Psoas muscle (tissue), 8 donors: ENCODE measurements around the gene CD37. TPM values are rescaled to one million over a fixed set of nuclear protein-coding genes. Genes with fewer than 3 reads are reported as not detected.
"Not testable (repeated sequence)": the region's sequence is repeated elsewhere in the genome, so short reads cannot be mapped to it uniquely, and the experiment has no call there.

Source experiments
- ATAC-seq, 4 donors: fragments of 200-7000 bp; cut with Tn5 transposase; one replicate each; pipeline ENCODE4 v1.9.1; 2020; ENCODE audit warnings: moderate library complexity in 3 of 4, mild to moderate bottlenecking in 2 of 4
- DNase-seq, 2 donors: peaks; one replicate each; pipeline ENCODE4 v3.0.0-alpha.2; 2020
- H3K27ac ChIP-seq: fragments of 200-600 bp; one replicate; pipeline ENCODE4 v1.8.0; 2022
- H3K27me3 ChIP-seq, 3 donors: fragments of 200-600 bp in 1 of 3; one replicate each; pipeline versions ENCODE4 v1.6.1 to v1.8.0; 2013 to 2022; ENCODE audit warnings: low read length in 2 of 3, mild to moderate bottlenecking in 2 of 3, moderate library complexity in 1 of 3; ENCODE audit not compliant: insufficient read depth in 3 of 3
- H3K36me3 ChIP-seq, 2 donors: fragments of 200-600 bp in 1 of 2; one replicate each; pipeline versions ENCODE4 v1.6.1 to v1.8.0; 2013 to 2022; ENCODE audit warnings: low read depth in 1 of 2, mild to moderate bottlenecking in 1 of 2, moderate library complexity in 1 of 2; ENCODE audit not compliant: insufficient read depth in 1 of 2
- H3K4me1 ChIP-seq: fragments of 200-600 bp; one replicate; pipeline ENCODE4 v1.8.0; 2022
- H3K4me3 ChIP-seq: fragments of 200-600 bp; one replicate; pipeline ENCODE4 v1.8.0; 2022; ENCODE audit warnings: mild to moderate bottlenecking
- H3K9me3 ChIP-seq: fragments of 200-600 bp; one replicate; pipeline ENCODE4 v1.8.0; 2022
- CTCF ChIP-seq: fragments of 200-600 bp; IDR thresholded peaks from one replicate; pipeline ENCODE4 v1.8.0; 2022; ENCODE audit warnings: antibody characterized with exemption
- WGBS, 3 donors: extraction: QIAGEN DNeasy Blood & Tissue Kit; methylation state at CpG; one replicate each; pipeline versions ENCODE4 v1.1.6 to v1.1.7; 2013; 5-methylcytosine and 5-hydroxymethylcytosine counted together
- intact Hi-C, 2 donors: fragments of 100-400 bp; cut with DNase I; formaldehyde crosslinking; loops; one replicate each; pipeline versions ENCODE4 v1.11.0 to v1.14.2; 2022
- polyA plus RNA-seq, 3 donors: library from polyadenylated mRNA; stranded (reverse); fragments of 200-250 nt; gene quantifications; one replicate each; pipeline ENCODE4 v1.2.3, GENCODE V29; 2013
- total RNA-seq, 4 donors: library from RNA; stranded (reverse); fragmentation: NEBNext Ultra II Directional in 2 of 4; extraction: Animal tissue kit (Norgen Biotek cat#: 25700) in 2 of 4; gene quantifications; one replicate each; pipeline versions ENCODE4 v1.2.1 to v1.2.4, GENCODE V29; 2021 to 2023
- donor health status: healthy with polysubstance abuse.
- donor health status: DM: no; HTN: no; CAD: no; lungs with moderate emphysema.
- donor health status: Bipolar disorder and iron deficiency.
- donor health status: healthy.
- donor health status: DM: yes; HTN: yes; CAD: no.
- donor health status: DM: no; HTN: no; CAD: no.
- donor health status: DM: no; HTN: no; CAD: no.
- donor health status: DM: yes; HTN: yes; CAD: no.

CD37 gene
- total and polyA plus RNA-seq, 7 donors, result 0.66 to 4.7 (median 2.3) TPM

DNA sequence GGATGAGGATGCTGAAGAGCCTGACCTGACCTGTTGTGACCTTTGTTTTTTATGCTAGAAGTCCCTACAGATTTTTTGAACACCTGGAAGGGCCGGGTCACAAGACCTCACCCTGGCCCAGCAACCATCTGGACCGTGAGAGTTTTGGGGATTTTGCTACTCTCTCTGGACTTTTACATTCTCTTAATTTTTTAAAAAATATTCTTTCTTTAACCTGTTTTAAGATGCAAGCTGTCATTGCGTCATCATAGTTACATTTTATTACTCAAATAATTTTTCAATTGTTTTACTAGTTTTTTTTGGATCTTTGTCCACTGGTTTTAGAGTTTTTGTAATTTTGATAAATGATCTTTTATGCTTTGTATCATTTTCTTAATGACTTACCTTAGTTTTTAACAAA lies 36.0 kb downstream of the CD37 start:
- TF ChIP-seq CTCF, result no peak
- H3K4me3 ChIP-seq, result no peak overlapping the region
- DNase-seq (no peak), ATAC-seq (no peak)
- no peaks in the 10 kb centered on the region for H3K4me1 ChIP-seq
- H3K27me3 ChIP-seq, result peaks cover 0 to 6% (median 2%) of the 10 kb centered on the region in 3 donors
- peaks cover 17% of the 10 kb centered on the region for H3K9me3 ChIP-seq
- H3K36me3 ChIP-seq, result no peaks in the 10 kb centered on the region
- 69 to 80% (median 69%) methylated on average over 3 of the region's 3 CpGs for WGBS, 3 donors
- intact Hi-C loops, result no loop called here
- H3K27ac ChIP-seq, result no peak overlapping the region

DNA sequence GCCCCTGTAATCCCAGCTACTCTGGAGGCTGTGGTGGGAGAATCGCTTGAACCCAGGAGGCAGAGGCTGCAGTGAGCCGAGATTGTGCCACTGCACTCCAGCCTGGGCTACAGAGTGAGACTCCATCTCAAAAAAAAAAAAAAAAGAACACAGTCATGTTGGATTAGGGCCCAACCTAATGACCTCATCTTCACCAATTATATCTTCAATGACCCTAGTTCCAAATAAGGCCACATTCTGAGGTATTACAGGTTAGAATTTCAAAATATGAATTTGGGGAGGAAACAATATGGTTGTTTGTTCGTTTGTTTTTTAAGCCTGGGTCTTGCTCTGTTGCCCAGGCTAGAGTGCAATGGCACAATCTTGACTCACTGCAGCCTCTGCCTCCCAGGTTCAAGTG lies 38.0 kb downstream of the CD37 start:
- H3K27ac ChIP-seq, intact Hi-C loops, H3K4me1 ChIP-seq, H3K4me3 ChIP-seq, DNase-seq, H3K36me3 ChIP-seq, ATAC-seq, H3K27me3 ChIP-seq: not testable (repeated sequence)
- 78 to 80% (median 79%) methylated on average over 3 of the region's 3 CpGs for WGBS, 3 donors
- H3K9me3 ChIP-seq, result peaks cover 17% of the 10 kb centered on the region

DNA sequence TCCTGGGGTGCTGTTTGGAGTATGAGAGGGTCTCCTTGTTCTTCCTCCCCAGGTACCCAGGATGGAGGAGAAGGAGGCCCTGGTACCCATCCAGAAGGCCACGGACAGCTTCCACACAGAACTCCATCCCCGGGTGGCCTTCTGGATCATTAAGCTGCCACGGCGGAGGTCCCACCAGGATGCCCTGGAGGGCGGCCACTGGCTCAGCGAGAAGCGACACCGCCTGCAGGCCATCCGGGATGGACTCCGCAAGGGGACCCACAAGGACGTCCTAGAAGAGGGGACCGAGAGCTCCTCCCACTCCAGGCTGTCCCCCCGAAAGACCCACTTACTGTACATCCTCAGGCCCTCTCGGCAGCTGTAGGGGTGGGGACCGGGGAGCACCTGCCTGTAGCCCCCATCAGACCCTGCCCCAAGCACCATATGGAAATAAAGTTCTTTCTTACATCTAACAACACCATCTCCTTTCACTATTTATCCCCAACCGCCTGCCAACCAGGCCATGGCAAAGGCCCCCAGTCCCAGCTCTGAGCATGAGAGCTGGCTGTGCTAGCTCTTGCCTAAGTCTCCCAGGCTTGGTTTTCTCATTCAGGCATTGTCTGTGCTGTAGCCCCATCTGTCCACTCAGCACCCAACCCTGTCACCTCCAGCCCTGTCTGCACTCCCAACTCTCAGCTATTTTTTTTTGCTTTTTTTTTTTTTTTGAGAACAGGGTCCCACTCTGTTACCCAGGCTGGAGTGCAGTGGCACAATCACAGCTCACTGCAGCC lies 39.6 kb downstream of the CD37 start:
- ATAC-seq (no peak), DNase-seq (no peak)
- WGBS, 3 donors, result 78 to 81% (median 81%) methylated on average over 15 to 16 of the region's 16 CpGs
- no peaks in the 10 kb centered on the region for H3K36me3 ChIP-seq
- H3K4me1 ChIP-seq, result no peaks in the 10 kb centered on the region
- no peak overlapping the region for H3K4me3 ChIP-seq
- no peak overlapping the region for H3K27ac ChIP-seq
- intact Hi-C loops, result no loop called here
- peaks cover 0 to 6% (median 2%) of the 10 kb centered on the region in 3 donors for H3K27me3 ChIP-seq
- TF ChIP-seq CTCF, result no peak
- H3K9me3 ChIP-seq, result peaks cover 5% of the 10 kb centered on the region

GRCh38 chr19:49378512-49378911 lies 43.3 kb downstream of the CD37 start:
- H3K4me3 ChIP-seq, result no peak overlapping the region
- H3K4me1 ChIP-seq, result no peaks in the 10 kb centered on the region
- H3K36me3 ChIP-seq, result no peaks in the 10 kb centered on the region
- WGBS, 3 donors, result 54 to 58% (median 57%) methylated on average over 3 of the region's 3 CpGs
- H3K27ac ChIP-seq, result no peak overlapping the region
- peaks cover 8% of the 10 kb centered on the region for H3K9me3 ChIP-seq
- no peak for TF ChIP-seq CTCF
- H3K27me3 ChIP-seq, result peaks cover 0 to 18% (median 2%) of the 10 kb centered on the region in 3 donors
- intact Hi-C loops, result no loop called here
- no peak for ATAC-seq
- DNase-seq, result no peak

DNA sequence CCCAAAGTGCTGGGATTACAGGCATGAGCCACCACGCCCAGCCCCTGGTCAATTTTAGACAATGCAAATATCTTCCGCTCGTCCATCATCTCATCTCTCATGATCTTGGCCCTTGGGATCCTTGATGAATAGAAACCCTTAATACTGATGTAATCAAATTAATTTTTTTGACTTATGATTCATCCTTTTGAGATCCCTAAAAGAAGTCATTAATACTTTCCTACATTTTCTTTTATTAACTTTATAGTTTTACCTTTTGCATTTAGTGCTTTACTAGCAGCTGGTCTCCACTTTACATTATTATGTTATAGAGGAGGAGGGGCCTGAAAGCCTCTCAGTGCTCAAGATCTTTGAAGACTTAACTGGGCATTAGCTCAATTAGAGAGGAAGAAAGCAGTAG lies 45.2 kb downstream of the CD37 start:
- WGBS, 3 donors, result 90 to 91% (median 91%) methylated on average over 3 of the region's 3 CpGs
- Histone ChIP-seq H3K27ac (no peak overlapping the region), H3K36me3 (no peaks in the 10 kb centered on the region), H3K4me3 (no peak overlapping the region), H3K27me3 (peaks cover 0 to 15% (median 0%) of the 10 kb centered on the region in 3 donors), H3K4me1 (no peaks in the 10 kb centered on the region), H3K9me3 (peaks cover 8% of the 10 kb centered on the region)
- no peak for DNase-seq
- no peak for ATAC-seq
- intact Hi-C loops, result no loop called here
- no peak for TF ChIP-seq CTCF
